Loucy (cell line): Measurements from ENCODE around the gene RHBDF1.
"Not testable (repeated sequence)": the region's sequence is repeated elsewhere in the genome, so short reads cannot be mapped to it uniquely, and the experiment has no call there.

Experiments
- H2AFZ ChIP-seq: fragments of 200-600 bp; sonication (generic); 2 replicates; pipeline ENCODE4 v1.6.0; 2016; ENCODE audit warnings: antibody characterized with exemption, mild to moderate bottlenecking, low read length, moderate library complexity
- H3F3A ChIP-seq: fragments of 200-600 bp; 2 replicates; pipeline ENCODE4 v1.6.0; 2016; ENCODE audit warnings: antibody characterized with exemption, low read depth, mild to moderate bottlenecking
- H3K27me3 ChIP-seq: fragments of 200-600 bp; sonication (generic); 2 replicates; pipeline ENCODE4 v1.6.1; 2014; ENCODE audit warnings: low read length, mild to moderate bottlenecking; ENCODE audit not compliant: insufficient read depth, poor library complexity, severe bottlenecking
- H3K36me3 ChIP-seq: fragments of 200-600 bp; sonication (generic); 2 replicates; pipeline ENCODE4 v1.6.1; 2016; ENCODE audit warnings: low read length; ENCODE audit not compliant: insufficient read depth
- H3K4me1 ChIP-seq: fragments of 200-600 bp; sonication (generic); 2 replicates; pipeline ENCODE4 v1.5.1; 2014; ENCODE audit warnings: low read length, mild to moderate bottlenecking; ENCODE audit not compliant: insufficient read depth, poor library complexity, severe bottlenecking
- H3K4me2 ChIP-seq: fragments of 200-600 bp; sonication (generic); 2 replicates; pipeline ENCODE4 v1.6.0; 2014; ENCODE audit warnings: antibody characterized with exemption, low read length, low read depth, mild to moderate bottlenecking; ENCODE audit not compliant: poor library complexity, severe bottlenecking
- H3K4me3 ChIP-seq: fragments of 200-600 bp; sonication (generic); 2 replicates; pipeline ENCODE4 v1.5.1; 2014; ENCODE audit warnings: low read length, mild to moderate bottlenecking, mixed read lengths; ENCODE audit not compliant: poor library complexity, severe bottlenecking
- H3K79me2 ChIP-seq: fragments of 200-600 bp; sonication (generic); 2 replicates; pipeline ENCODE4 v1.6.1; 2014; ENCODE audit warnings: low read length; ENCODE audit not compliant: insufficient read depth
- H3K9ac ChIP-seq: fragments of 200-600 bp; sonication (generic); 2 replicates; pipeline ENCODE4 v1.6.0; 2014; ENCODE audit warnings: mild to moderate bottlenecking, low read depth, low read length, moderate library complexity; ENCODE audit not compliant: poor library complexity, severe bottlenecking
- H3K9me2 ChIP-seq: fragments of 200-600 bp; sonication (generic); replicated peaks from 2 replicates; pipeline ENCODE4 v1.6.1; 2016; ENCODE audit warnings: low read depth, low read length, mixed read lengths
- H3K9me3 ChIP-seq: fragments of 200-600 bp; sonication (generic); 2 replicates; pipeline ENCODE4 v1.6.1; 2014; ENCODE audit warnings: mild to moderate bottlenecking, antibody characterized with exemption, low read length, low read depth; ENCODE audit not compliant: insufficient read depth
- H4K20me1 ChIP-seq: fragments of 200-600 bp; sonication (generic); 2 replicates; pipeline ENCODE4 v1.6.0; 2014; ENCODE audit warnings: antibody characterized with exemption, low read length, mild to moderate bottlenecking; ENCODE audit not compliant: insufficient read depth, poor library complexity, severe bottlenecking
- CTCF ChIP-seq: fragments of 200-600 bp; sonication (generic); conservative IDR thresholded peaks from 2 replicates; pipeline ENCODE4 v1.5.1; 2014; ENCODE audit warnings: mild to moderate bottlenecking, antibody characterized with exemption, low read length
- EZH2phosphoT487 ChIP-seq: fragments of 200-600 bp; IDR thresholded peaks from 2 replicates; pipeline ENCODE4 v1.6.1; 2018; ENCODE audit warnings: antibody characterized with exemption, mild to moderate bottlenecking, moderate library complexity, borderline replicate concordance

The RHBDF1 gene

GRCh38 chr16:35011-35677 lies 37.3 kb downstream of the RHBDF1 start:
- Histone ChIP-seq H3K36me3 (no peaks in the 10 kb centered on the region), H3K9ac (no peak overlapping the region), H3K4me3 (no peak overlapping the region), H4K20me1 (no peaks in the 10 kb centered on the region), H3K27me3 (no peaks in the 10 kb centered on the region), H3K4me2 (peak overlapping the region; percentile 27), H3F3A (no peaks in the 10 kb centered on the region), H2AFZ (no peak overlapping the region), H3K9me2 (no peaks in the 10 kb centered on the region), H3K79me2 (no peaks in the 10 kb centered on the region), H3K4me1 (peaks cover 21% of the 10 kb centered on the region), H3K9me3 (no peaks in the 10 kb centered on the region)
- TF ChIP-seq CTCF: no peak
- TF ChIP-seq EZH2phosphoT487: no peak

GRCh38 chr16:34648-34987 lies 37.8 kb downstream of the RHBDF1 start:
- TF ChIP-seq CTCF: no peak
- TF ChIP-seq EZH2phosphoT487: no peak
- Histone ChIP-seq H4K20me1 (no peaks in the 10 kb centered on the region), H3F3A (no peaks in the 10 kb centered on the region), H3K4me1 (peaks cover 21% of the 10 kb centered on the region), H2AFZ (no peak overlapping the region), H3K27me3 (no peaks in the 10 kb centered on the region), H3K9ac (no peak overlapping the region), H3K4me3 (no peak overlapping the region), H3K9me3 (no peaks in the 10 kb centered on the region), H3K79me2 (no peaks in the 10 kb centered on the region), H3K4me2 (peak overlapping the region; percentile 27), H3K9me2 (no peaks in the 10 kb centered on the region), H3K36me3 (no peaks in the 10 kb centered on the region)

DNA sequence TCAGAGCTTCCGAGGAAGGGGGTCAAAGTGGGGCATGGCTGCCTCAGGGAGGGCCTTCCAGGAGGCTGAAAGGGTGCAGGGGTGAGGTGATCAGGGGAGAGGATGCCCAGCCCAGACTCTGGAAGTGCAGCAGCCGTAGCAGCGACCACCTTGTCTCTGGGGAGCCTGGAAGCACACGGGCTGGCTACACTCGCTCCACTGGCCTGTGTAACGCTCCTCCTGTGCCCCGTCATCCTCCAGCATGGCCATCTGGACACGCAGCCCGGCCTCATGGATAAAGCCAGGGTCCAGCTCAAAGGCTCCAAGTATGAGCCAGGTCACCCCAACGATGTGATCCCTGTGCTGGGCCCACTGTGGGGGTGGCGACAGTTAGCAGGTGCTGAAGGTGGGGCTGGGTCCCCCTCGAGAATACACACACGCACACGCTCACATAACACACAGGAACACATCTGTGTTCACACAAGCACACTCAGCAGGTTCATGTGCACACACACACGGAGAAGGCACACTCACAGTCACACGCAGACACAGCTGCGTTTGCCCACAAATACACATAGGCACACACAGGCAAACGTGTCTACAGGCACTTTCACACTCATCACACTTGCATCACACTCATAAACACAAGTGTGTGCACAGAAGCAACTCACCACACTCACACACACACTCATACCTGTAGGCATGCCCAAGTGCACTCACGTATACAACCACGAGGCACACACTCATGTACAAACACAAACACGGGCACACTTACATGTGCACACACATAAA lies 38.4 kb downstream of the RHBDF1 start:
- H3K79me2 ChIP-seq: no peaks in the 10 kb centered on the region
- H3K9ac ChIP-seq: no peak overlapping the region
- no peak overlapping the region for H2AFZ ChIP-seq
- TF ChIP-seq EZH2phosphoT487: no peak
- no peak for TF ChIP-seq CTCF
- no peaks in the 10 kb centered on the region for H3K27me3 ChIP-seq
- no peaks in the 10 kb centered on the region for H3K36me3 ChIP-seq
- no peaks in the 10 kb centered on the region for H3K9me2 ChIP-seq
- H4K20me1 ChIP-seq: no peaks in the 10 kb centered on the region
- no peaks in the 10 kb centered on the region for H3K9me3 ChIP-seq
- no peak overlapping the region for H3K4me3 ChIP-seq
- no peaks in the 10 kb centered on the region for H3F3A ChIP-seq
- peak overlapping the region; percentile 27 for H3K4me2 ChIP-seq
- H3K4me1 ChIP-seq: peaks cover 16% of the 10 kb centered on the region

DNA sequence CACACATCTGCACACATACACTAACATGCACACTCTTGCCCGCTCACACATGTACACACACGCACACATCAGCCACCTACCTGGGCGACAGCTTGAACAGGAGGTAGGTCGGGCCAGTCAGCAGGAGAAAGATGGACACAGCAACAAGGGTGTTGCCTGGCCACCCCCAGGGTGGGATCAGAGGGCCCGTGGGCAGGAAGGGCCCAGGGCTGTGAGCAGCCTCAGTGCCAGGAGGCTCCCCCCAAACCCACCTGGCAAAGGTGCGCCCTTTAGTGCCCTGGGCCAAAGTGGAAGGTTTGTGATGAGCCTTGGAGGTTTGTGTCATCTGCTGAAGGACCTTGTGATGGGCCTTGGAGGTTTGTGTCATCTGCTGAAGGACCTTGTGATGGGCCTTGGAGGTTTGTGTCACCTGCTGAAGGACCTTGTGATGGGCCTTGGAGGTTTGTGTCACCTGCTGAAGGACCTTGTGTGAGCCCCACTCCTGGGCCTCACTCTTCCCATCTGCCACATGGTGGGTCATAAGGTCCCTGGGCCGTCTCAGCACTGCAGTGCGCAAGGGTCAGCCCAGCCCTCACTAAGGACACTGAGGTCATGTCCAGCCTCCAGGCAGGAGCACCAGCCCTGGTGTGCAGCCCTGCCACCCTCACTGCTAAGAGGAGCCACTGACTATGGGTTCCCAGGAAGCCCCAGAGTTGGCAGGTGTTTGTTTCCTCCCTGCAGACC lies 39.1 kb downstream of the RHBDF1 start:
- not testable (repeated sequence) for H3K79me2 ChIP-seq, H3K4me3 ChIP-seq, H4K20me1 ChIP-seq, H3K4me2 ChIP-seq, H3K9me2 ChIP-seq, H3K27me3 ChIP-seq, H3K9me3 ChIP-seq, H2AFZ ChIP-seq, H3K36me3 ChIP-seq, H3K4me1 ChIP-seq, H3F3A ChIP-seq, H3K9ac ChIP-seq

DNA sequence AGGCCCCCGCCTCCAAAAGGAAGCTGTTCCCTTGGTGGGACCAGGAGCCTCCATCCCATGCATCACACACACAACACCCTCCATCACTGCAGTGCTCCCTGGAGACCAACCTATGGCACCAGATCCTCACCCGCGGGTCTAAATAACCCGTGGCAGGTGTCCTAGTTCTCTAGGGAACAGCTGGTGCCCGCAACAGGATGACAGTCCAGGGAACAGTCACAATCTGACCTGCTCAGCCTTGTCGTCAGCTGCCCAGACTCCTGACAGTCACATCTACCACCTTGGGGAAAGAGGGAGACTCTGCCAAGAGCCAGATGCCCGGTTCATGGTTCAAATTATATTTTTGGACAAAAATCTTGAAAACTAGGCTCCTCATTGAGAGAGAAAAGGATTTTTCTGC lies 41.8 kb downstream of the RHBDF1 start:
- H3K9me2 ChIP-seq, H3K27me3 ChIP-seq, H3K9me3 ChIP-seq: not testable (repeated sequence)

More for the DNA sequence above, 41.8 kb downstream of the RHBDF1 start:
- not testable (repeated sequence) for H3K4me3 ChIP-seq, H3K36me3 ChIP-seq, H3K4me2 ChIP-seq, H2AFZ ChIP-seq, H3F3A ChIP-seq, H4K20me1 ChIP-seq, H3K9ac ChIP-seq, H3K79me2 ChIP-seq, H3K4me1 ChIP-seq
